HG02588 (cell line): ENCODE results near the gene ARHGAP31.
"Not testable (repeated sequence)": the region's sequence is repeated elsewhere in the genome, so short reads cannot be mapped to it uniquely, and the experiment has no call there.

ENCODE experiments used
- ATAC-seq: cut with Tn5 transposase; IDR thresholded peaks from one replicate; pipeline ENCODE4 v1.9.1; 2021; ENCODE audit warnings: mild to moderate bottlenecking, moderate library complexity; ENCODE audit not compliant: unreplicated experiment

ARHGAP31 gene

DNA sequence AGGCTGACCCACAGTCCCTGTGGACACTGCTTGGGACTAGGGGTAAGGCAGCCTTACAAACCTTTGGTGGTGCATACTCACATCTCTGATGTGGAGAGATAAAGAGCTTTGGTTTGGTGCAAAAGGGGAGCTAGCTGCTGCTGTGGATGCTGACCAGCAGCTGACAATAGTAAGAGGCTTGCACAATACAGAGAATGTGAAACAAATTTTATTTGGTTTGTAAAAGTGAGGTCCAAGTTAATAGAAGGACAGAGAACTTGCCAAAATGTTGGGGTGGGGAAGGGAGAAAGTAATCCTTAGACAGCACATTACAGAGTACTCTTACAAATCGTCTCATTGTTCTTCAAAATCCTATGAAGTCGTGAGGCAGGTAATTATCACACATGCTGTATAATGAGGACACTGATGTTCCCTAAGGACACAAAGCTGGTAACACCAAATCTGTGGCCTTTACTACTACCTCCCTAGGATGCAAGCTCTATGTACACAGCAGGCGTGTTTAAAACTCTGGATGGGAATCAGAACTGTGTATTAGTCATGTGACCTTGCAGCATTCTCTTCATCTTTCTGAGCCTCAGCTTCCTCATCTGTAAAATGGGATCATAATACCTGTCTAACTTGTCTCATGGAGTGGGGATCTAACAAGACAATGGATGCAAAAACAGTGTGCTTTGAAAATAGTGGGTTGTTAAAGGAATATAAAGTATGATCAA is 21.6 kb downstream of the ARHGAP31 start:
- ATAC-seq: no peak

DNA sequence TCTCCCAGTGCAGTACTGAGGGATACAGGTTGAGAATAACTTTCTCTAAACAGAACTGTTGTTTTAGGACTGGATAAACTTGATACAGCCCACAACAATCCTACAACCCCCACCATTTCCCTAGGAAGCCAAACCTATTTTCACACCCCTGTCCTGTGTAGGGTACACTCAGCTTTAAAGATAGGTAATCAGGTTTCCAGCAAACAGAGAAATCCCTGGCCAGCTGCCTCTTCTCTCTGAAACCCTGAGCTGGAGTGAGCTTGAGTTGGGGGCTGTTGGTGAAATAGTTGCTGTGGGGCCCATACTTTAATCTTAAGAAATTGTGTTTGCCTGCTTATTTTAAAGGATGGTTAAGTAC is 22.1 kb downstream of the ARHGAP31 start:
- no peak for ATAC-seq

DNA sequence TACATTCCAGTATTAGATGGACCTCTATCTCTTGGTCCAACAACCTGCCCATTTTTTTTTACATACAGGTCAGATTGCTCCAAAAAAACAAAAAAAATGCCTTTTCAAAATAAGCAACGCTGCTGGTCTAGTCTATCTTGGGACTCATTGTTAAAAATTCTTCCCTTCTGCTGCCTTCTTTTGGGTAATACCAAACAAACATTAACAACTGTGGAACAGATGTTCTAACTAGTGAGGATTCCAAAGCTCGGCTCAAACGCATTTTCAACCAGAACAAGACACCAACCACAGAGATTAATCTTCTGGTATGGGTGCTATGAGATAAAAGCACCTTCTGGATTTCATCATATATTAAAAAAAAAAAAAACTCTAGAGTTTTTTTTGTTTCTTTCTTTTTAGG is 24.7 kb downstream of the ARHGAP31 start:
- ATAC-seq: no peak

DNA sequence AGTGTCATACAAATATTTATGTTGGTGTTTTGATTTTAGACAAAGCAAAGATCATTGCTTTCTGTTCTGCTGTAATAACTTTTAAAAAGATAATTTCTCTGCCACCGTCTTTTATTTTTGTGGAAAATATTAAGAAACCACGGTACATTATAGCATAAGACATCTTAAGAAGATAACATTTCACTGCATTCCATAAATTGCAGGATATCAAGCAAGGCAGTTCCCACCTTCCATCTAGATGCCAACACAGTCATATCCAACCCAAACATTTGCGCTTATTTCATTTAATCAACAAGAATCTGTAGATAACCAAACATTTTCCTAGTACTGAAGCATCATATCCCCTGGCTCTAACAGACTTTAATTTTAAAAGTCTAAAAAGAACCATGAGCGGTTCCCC is 25.1 kb downstream of the ARHGAP31 start:
- no peak for ATAC-seq

DNA sequence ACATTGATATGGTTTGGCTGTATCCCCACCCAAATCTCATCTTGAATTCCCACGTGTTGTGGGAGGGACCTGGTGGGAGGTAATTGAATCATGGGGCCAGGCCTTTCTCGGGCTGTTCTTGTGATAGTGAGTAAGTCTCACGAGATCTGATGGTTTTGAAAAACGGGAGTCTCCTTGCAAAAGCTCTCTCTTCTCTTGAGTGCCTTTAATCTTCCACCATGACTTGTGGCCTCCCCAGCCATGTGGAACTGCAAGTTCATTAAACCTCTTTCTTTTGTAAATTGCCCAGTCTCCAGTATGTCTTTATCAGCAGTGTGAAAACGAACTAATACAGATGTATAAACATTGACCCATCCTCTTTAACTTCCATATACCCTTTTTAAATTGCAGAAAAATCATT is 26.6 kb downstream of the ARHGAP31 start:
- not testable (repeated sequence) for ATAC-seq

DNA sequence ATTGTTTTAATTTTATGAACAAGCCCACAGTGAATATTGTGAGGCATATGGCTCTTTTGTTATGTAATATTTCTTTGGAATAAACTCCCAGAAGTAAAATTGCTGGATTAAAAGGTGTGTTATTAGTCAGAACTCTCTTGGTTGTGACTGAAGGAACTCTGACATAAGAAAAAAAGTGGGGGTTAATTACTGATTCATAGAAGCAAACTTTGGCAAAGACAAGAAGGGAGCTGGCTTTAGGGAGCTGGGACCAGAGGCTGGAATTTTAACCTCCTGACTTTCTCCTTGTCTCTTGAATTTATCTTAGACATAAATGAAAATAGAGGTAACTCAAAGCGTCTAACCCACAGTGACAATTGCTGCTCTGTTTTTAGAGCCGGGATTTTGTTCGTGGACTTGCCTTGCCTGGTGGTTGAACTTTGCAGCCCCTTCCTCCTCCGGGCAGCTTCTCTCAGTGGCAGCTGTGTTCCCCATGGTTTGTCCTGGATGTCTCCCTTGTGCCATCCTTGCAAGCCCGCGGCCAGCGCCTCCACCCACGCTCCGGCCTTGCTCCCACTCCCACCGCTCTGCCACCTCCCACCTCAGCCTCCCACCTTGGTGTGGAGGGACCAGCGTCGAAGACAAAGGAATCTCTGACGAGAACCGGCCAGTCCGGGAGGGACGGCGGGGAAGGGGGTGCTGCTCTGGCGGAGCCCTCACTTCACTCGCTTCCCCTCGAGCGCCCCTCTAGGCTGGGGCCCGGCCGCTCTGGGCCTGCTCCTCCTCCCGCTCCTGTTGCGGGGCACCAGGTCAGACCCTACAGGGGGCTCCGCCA is 28.0 kb downstream of the ARHGAP31 start:
- ATAC-seq: peak; percentile 27

DNA sequence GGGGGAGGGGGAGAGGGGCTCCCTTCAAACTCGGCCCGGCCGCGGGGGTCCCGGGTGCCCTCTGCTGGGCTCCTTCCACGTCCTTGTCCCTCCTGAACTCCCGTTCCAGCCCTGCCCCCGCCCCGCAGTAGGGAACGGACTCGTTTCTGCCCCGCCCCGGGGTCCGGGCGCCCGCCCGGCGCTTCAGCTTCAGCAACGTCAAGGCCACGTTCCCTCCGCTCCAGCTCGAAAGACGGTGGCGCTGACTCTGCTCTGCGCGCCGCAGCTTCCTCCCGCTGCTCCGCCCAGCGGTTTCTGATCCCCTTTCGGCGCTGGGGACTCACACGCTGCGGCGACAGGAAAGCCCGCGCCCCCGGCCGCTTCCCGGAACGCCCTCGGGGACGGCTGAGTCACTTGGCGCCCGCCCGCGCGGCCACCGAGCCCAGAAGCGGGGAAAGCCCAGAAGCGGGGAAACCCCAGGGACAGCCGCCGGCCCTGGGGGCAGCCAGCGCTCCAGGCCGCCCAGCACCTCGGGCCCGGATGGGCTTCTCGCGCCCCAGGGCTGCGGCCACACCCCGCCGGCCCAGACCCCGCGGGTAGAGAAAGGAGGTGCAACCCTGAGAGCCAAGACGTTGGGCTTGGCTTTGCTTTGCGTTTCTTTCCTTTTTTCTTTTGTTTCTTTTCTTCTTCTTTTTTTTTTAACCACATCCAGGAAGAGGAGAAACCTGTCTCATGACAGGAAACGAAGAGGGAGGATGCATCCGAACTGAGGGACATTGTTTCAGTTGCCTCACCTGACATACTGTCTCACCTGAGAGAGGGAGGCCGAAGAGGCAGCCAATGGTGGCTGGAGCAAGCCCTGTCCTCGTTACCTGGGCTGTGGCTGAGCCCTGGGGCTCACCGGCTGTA is 28.9 kb downstream of the ARHGAP31 start:
- ATAC-seq: peak; percentile 85

DNA sequence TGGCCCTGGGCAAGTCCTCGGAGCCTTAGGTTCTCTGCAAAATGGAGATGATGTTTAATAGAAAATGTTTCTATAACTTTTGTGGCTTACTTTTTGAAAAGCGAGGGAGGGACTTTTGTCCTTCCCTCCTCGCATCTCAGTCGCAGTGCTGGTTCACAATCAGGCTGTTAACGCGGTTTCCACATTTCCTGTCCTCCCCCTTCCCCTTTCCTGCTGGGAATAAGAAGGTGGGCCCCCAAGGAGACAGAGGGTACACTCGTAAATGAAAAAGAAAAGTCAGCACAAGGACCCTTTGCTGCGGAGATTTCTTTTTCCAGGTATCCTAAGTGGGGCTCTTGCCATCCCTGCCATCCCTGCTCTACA is 29.5 kb downstream of the ARHGAP31 start:
- ATAC-seq: no peak

DNA sequence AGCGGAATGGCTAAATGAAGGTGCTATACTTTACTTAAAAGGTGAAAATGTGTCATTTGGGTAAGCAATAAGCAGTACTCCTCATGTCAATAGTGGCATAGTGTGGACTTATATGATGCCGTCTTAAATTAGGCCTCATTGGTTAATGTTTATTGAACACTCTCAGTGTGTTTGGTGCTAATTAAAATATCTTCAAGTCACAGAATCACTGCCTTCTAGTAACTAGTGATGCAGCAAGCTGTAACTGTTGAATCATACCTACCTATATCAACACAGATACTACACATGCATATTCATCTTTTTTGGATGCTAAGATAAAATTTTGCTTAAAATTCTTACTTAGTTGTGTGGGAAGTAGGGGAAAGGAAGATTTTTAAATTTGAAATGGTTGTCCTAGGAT is 30.7 kb downstream of the ARHGAP31 start:
- no peak for ATAC-seq

DNA sequence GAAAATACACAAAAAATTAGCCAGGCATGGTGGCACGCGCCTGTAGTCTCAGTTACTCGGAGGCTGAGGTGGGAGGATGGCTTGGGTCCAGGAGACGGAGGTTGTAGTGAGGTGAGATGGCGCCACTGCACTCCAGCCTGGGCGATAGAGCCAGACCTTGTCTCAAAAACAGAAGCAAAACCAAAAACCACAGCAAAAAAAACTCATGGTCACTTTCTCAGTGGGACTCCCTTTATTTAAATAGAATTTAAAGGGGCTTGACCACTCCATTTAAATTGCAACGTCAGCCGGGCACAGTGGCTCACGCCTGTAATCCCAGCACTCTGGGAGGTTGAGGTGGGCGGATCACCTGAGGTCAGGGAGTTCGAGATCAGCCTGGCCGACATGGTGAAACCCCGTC is 32.8 kb downstream of the ARHGAP31 start:
- no peak for ATAC-seq

DNA sequence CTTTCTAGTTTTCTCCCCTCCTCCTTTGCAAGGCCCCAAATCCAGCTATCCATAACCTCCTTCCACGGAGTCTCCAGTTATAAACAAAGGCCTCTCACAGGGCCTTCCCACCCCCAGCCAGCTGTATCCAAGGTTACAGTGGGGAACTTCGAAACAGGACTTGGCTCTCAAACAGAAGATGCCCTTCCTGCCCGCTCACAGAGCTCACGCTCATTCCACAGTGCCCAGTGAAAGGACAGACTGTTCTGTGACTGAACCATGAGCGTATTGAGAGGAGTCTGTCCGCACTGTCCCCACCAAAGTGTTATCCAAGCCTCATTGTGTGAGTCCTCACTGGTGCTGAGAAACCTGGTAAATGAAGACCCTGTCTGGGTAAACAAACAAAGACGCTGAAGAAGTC is 35.4 kb downstream of the ARHGAP31 start:
- no peak for ATAC-seq

DNA sequence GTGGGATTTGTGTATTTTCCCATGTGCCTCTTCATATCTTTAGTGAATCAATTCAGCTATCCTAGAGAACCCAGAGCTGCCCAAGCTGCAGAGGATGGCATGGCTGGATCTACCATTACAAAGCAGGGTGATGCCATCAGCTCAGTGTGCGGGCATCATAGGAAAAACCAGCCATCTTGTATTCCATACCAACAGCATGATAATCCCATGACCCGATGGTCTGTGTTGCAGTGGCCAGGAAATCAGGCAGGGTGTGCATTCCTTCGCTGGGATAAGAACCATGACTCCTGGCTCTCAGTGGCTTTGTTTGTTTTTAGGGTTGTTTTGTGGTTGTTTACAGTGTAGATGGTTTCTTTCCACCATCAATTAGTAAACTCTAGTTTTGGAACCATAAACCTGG is 36.0 kb downstream of the ARHGAP31 start:
- ATAC-seq: no peak

DNA sequence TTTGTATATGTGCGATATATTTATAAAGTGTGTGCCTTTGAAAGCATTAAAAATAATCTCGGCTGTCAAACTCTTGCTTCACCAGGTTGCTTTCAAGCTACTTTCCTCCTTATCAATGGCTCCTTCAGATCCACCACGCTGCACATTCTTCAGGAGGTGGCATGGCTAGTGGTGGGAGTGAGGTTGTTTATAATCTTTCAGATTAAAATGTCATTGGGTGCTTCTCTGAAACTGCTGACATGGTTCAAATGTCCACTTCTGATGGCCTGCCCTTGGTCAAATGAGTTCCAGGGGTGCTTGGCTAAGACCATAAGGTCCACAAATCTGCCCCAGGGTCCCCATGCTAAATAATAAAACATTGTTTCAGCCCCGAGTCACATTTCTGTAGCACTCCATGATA is 36.7 kb downstream of the ARHGAP31 start:
- no peak for ATAC-seq

DNA sequence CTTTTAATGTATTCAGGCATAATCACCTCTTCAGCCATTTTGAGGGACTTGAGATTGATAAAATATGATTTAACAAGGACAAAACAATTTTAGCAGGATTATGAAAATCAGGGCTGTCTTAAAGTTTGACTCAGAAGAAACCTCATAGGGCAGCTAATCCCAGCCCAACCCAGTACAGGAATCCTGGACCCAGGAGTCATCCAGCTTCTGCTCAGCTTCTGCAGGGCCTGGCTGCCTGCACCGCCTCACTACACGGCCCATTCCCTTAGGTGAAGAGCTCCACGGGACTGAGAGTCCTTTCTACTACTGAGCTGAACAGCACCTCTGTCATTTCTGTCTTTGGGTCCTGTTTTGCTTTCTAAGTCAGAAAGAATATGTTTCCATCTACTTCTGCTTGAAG is 37.5 kb downstream of the ARHGAP31 start:
- ATAC-seq: no peak

DNA sequence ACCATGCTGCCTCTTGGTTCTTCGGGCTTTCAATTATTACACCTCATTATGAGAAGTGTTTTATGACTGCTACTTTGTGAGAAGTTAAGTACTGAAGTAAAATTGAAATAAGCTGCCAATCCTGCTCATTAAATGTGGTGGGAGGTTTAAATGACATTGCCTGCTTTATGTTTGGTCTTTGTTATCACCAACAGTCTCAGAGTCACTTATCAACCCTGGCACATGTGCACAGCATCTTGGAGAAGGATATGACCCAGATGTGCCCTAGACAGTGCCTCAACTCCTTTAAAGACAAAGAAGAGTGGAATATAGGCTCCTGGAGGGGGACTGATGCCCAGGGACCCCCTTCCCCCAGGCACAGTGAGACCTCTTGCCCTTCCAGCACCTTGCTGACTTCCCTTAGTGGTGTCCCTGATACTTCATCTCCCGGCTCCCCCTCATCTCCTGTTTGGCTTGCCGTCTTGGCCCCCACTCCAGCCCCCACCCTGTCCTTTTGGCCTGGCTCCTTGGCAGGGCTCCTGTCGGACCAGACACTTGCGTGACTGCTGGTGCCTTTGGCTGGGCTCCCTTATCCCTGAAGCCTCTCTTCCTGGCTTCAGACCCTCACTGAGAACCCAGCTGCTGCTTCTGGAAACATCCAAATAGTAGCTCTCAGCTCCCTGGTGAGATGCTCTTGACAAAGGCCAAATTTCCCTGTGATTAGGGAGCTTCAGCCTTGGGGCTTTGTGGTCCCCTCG is 39.8 kb downstream of the ARHGAP31 start:
- no peak for ATAC-seq

DNA sequence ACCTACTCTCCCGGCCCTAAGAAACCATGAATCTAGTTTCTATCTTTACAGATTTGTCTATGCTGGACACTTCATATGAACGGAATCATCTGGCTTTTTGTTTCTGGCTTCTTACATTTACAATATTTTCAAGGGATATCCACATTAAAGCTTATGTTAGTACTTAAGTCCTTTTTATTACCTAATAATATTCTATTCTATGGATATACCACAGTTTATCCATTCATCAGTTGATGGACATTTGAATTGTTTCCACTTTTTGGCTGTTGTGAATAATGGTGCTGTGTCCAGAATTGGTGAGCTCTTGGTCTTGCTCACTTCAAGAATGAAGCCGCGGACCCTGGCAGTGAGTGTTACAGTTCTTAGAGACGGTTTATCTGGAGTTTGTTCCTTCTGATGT is 42.6 kb downstream of the ARHGAP31 start:
- no peak for ATAC-seq

DNA sequence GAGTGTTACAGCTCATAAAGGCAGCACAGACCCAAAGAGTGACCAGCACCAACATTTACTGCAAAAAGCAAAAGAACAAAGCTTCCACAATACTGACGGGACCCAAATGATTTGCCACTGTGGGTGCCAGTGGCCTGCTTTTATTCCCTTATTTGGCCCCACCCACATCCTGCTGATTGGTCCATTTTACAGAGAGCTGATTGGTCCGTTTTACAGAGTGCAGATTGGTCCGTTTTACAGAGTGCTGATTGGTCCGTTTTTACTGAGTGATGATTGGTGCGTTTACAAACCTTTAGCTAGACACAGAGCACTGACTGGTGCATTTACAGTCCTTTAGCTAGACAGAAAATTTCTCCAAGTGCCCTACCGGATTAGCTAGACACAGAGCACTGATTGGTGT is 43.2 kb downstream of the ARHGAP31 start:
- not testable (repeated sequence) for ATAC-seq

DNA sequence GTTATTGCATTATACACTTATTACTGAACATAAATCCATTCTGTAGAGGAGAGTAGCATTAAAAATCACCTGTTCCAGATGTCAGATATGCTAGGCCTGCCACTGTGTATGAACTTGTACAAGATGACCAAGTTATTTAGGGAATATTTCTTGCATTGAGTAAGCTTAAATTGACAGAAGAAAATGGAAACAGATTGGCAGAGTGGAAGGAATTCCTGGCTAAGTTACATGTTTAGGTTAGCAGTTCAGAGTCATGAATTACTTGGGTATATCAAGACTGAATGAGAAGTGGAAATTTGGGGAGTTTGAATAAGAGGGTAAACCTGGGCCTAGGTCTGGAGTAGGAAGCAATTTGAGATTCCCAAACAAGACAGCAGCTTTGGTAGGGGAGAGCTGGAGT is 44.6 kb downstream of the ARHGAP31 start:
- ATAC-seq: no peak

DNA sequence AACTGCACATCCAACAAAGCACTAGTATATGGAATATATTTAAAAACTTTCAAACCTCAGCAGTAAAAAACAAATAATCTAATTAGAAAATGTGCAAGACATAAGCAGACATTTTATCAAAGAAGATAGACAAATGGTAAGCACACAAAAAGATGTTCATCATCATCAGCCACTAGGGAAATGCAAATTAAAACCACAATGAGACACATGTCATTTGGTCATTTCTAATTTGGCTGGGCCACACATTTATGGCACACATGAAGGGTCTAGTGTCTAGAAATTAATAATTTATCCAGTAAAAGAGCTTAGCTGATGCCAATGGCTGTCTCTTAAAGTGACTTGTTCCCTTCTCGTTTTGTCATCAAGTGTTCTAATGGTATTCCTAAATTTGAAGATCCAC is 45.8 kb downstream of the ARHGAP31 start:
- no peak for ATAC-seq

DNA sequence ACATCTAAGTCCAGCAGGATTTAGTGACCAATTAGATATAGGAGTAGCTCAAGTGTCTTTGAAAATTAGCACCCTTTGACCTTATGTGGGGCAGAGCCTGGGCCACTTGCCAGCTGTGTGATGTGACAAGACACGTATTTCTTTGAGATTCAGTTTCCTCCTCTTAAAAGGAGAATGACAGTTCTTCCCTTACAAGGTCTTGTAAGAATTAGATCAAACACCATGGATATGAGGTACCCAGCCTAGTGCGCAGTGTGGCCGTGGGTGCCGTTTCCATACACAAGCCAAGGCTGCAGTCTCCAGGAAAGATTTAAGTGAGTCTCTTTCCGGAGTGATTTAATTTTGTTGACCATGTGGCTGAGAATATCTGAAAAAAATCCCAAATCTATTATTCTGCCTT is 46.3 kb downstream of the ARHGAP31 start:
- ATAC-seq: no peak

DNA sequence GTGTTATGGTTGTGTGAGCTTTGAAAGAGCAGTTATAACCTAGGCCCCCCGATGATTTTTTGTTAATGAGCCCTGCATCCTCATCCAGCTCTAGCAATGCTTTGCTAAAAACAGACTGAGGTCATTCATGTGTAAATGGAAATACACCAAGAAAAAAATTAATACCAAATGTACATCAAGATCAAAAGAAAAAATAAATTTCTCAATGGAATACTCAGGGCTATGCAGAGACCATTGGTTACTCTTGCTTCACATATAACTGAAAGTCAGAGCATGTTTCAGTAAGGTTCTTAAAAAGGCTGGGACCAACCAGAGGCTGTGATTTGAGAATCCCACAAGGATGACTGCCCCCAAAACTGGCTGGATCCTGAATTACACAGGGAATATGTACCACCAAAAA is 48.0 kb downstream of the ARHGAP31 start:
- ATAC-seq: no peak
